Measurements from ENCODE around the gene YBX2.
A peak's percentile ranks its signal among the peaks of the same experiment; 100 is the strongest.

Gene YBX2

GRCh38 chr17:7304179-7304578 is 9.7 kb upstream of the YBX2 start:
- DNase-seq = no peak

GRCh38 chr17:7296189-7296861 is 1.9 kb upstream of the YBX2 start:
- DNase-seq = peak in 47 of 51 donors; percentile 23 to 86 (median 61)

DNA sequence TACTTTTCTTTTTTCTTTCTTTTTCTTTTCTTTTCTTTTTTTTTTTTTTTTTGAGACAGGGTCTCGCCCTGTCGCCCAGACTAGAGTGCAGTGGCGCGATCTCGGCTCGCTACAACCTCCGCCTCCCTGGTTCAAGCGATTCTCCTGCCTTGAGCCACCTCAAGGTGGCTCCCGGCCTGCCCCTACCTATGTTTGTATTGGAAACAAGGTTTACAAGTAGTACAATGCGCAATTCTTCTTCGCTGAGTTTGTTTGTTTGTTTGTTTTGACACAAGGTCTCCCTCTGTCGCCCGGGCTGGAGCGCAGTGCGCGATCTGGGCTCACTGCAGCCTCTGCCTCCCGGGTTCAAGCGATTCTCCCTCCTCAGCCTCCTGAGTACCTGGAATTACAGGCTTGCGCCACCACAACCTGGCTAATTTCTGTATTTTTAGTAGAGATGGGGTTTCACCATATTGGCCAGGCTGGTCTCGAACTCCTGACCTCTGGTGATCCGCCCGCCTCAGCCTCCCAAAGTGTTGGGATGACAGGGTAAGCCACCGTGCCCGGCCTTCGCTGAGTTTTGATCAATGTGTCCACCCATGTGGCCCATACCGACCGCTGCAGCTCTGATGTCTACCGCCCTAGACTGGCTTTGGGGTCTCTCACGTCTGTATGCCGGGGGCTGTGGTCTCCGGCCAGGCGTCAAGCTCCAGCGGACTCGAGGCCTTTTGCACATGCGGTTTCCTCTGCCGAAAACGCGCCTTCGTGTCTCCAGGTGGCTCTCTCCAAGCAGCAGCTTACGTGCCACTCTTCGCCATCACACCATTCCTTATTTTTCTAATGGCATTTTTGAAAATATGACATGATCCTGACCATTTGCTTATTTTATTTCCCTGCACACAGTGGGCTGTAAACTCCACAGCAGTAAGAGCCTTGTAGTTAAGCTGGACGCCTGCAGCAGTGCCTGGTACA is 1.1 kb upstream of the YBX2 start:
- DNase-seq = no peak

GRCh38 chr17:7293816-7294613 is 424 bp downstream of the YBX2 start:
- DNase-seq = no peak

- DNase-seq = no peak
These were observed 1.3 kb downstream of the YBX2 start for GRCh38 chr17:7293159-7293558.

GRCh38 chr17:7292729-7293128 is 1.7 kb downstream of the YBX2 start:
- no peak for DNase-seq

GRCh38 chr17:7292194-7292593 is 2.2 kb downstream of the YBX2 start:
- no peak for DNase-seq

DNA sequence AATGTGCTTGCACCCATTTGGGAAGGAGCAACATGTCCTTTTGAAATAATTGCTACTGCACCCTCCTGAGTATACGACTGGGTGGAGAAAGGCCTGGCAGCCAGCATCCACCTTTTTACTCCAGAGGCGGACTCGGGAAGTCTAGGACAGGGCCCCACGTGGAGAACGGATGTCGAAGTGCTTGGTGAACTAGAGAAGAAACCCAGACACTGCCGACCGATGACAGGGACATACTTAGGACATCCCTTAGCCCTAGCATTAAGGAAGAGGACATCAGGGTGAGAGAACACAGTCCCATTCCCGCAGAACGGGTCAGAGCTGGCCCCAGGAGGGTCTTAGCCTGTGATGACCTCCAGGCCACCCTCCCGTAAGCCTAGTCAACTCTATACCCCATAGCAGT is 3.8 kb downstream of the YBX2 start:
- DNase-seq = no peak

GRCh38 chr17:7290166-7290565 is 4.3 kb downstream of the YBX2 start:
- no peak for DNase-seq

DNA sequence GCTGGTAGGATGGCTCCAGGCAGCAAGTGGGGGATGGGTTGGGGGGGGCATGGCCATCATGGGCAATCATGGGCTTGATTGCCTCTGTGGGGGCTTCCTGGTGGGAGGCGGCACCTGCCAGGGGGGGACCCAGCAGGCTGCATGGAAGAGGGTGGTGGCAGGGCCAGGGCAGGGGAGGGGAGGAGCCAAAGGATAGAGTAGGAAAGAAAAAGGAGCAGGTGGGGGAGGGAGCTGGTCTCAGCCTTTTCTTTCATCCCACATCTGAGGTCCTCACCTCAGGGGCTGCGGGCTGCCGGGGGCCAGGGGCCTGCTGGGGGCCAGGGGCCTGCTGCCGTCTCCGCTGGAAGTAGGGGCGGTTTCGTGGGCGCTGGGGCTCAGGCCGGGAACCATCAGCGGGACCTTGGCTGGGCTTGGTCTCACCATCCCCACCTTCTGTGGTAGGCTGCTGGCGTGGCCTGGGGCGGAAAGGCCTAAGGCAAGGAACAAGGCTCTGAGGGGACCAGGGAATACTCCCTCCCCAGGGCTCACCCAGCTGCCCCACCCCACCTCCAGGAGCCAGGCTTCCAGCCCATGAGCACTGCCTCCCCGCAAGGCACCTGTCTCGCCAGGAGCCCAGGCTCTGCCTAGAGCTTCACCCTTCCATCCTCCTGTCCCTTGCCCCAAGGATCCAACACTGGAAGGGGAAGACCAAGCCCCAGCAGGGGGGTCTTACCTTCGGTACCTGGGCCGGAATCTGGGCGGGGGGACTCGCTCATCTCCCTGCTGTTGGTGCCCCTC is 5.0 kb downstream of the YBX2 start:
- DNase-seq = no peak

DNA sequence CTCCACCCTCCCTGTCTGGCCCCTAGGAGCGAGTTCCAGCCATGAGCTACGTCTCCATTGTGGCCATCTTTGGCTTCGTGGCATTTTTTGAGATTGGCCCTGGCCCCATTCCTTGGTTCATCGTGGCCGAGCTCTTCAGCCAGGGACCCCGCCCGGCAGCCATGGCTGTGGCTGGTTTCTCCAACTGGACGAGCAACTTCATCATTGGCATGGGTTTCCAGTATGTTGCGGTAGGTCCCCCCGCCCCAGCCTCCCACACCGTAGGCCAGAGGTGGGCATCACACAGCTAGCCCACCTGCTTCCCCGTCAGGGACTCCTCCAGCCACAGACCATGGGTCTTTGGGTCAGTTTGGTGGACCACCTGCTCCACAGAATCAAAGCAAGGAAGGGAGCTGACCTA is 8.8 kb downstream of the YBX2 start:
- DNase-seq = no peak

GRCh38 chr17:7284911-7285310 is 9.5 kb downstream of the YBX2 start:
- no peak for DNase-seq

DNA sequence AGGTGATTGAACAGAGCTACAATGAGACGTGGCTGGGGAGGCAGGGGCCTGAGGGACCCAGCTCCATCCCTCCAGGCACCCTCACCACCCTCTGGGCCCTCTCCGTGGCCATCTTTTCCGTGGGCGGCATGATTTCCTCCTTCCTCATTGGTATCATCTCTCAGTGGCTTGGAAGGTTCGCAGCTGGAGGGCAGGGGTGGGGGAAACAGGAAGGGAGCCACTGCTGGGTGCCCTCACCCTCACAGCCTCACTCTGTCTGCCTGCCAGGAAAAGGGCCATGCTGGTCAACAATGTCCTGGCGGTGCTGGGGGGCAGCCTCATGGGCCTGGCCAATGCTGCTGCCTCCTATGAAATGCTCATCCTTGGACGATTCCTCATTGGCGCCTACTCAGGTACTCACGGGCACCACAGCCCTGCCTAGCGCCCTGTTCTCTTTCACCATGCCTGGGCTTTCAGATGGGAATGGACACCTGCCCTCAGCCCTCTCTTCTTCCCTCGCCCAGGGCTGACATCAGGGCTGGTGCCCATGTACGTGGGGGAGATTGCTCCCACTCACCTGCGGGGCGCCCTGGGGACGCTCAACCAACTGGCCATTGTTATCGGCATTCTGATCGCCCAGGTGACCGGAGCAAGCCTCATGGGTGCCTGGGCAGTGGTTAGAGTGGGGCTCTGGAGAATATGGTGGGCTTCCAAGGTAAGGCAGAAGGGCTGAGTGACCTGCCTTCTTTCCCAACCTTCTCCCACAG is 10.8 kb downstream of the YBX2 start:
- no peak for DNase-seq

DNA sequence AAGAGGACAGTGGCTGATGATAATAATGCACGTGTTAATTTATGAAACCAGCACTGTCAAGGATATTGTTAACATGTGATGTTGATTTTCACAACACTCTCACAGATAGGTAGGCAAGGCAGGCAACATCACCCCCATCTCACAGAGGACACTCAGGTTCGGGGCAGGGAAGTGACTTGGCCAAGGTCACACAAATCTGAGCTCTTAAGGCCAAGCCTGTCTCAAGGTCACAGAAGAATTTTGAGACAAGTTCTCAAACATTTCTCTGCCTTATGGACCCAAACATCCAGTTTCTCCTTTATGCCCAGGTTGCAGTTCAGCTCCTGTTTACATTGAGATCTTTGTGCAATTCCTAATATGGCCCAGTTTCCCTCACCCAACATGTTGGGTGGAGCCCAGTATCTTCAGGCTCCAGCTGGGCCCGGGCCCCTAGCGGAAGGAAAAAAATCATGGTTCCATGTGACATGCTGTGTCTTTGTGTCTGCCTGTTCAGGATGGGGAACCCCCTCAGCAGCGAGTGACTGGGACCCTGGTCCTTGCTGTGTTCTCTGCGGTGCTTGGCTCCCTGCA is 11.6 kb downstream of the YBX2 start:
- DNase-seq = no peak

DNA sequence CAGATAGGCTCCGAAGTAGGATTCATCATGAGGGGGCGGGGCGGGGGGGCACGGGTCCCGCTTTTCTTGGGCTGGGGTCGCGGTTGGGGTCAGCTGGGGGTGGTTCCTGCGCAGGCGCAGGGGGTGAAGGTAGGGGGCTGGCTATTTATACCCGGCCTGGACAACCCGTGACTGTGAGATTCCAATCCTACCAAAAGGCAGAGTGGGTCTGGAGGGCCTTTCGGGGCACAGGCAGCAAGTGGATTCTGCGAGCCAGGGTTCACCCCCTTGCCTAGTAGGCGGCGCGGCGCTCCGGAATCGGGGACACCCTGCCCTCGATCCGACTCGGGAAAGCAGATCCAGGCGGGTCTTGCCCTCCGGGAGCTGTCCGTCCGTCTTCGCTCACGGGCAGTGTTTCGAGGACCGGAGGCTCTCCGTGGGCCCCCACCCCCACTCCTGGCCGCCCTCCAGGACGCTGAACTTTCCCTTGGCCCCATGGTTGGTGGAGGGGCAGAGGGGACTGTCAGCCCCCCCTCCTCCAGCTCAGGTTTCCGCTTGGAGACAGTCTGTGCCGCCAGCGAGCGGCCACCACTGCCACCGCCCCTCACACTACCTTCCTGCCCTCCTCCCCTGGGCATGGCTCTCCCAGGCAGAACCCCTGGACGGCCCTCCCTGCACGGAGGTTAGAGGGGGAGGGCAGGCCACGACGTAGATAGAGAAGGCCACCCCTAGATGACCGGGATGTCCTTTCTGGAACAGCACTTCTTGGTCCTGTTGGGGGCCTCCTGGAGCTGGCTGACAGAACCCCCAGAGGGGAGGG is 12.3 kb downstream of the YBX2 start:
- no peak for DNase-seq

- DNase-seq = peak in 44 of 51 donors; percentile 9 to 84 (median 64)
These were observed 13.1 kb downstream of the YBX2 start, which contains the start of gene SLC2A4 for GRCh38 chr17:7281074-7281952. SLC2A4 (plus strand) TSS chr17:7281718; CDS start chr17:7281935, 217 bp downstream.

GRCh38 chr17:7280519-7281073 is 13.8 kb downstream of the YBX2 start:
- peak in 48 of 51 donors; percentile 16 to 86 (median 64) for DNase-seq

GRCh38 chr17:7279448-7279847 is 15.0 kb downstream of the YBX2 start:
- DNase-seq = no peak
